ENCODE measurements around the gene CRYBG1.
"Not testable (repeated sequence)": the region's sequence is repeated elsewhere in the genome, so short reads cannot be mapped to it uniquely, and the experiment has no call there.

CRYBG1 gene

DNA sequence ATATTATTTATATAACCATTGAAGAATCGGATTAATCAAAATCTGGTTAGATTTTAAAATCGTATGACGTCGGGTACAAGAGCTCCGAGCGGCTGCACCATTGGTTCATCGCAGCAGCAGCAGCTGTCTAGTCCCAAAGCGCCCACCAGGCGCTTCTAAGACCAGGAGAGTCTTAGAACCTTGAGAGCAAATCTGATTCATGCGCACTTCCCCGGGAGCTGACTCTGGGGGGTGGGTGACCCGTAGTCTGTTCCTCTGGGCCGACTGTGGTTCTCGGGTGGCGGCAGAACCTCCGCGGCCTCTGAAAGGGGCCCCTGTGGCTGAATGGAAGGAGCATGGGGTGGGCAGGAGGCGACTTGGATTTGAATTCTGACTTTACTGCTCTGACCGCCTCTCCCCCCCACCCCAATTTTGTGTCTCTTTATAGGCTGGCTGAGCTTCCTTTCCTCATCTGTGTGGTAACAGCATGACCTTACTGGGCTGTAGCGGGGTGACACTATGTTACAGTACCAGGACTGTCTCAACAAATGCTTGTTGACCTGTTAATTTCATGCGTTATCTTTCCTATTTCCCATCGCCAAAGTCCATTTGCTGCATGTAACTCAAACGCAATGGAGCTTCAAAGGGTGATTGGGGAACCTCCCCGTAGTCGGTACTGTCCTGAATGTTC, 149.0 kb downstream of the CRYBG1 start:
- no peak for DNase-seq (ENCODE audit: low read depth)

DNA sequence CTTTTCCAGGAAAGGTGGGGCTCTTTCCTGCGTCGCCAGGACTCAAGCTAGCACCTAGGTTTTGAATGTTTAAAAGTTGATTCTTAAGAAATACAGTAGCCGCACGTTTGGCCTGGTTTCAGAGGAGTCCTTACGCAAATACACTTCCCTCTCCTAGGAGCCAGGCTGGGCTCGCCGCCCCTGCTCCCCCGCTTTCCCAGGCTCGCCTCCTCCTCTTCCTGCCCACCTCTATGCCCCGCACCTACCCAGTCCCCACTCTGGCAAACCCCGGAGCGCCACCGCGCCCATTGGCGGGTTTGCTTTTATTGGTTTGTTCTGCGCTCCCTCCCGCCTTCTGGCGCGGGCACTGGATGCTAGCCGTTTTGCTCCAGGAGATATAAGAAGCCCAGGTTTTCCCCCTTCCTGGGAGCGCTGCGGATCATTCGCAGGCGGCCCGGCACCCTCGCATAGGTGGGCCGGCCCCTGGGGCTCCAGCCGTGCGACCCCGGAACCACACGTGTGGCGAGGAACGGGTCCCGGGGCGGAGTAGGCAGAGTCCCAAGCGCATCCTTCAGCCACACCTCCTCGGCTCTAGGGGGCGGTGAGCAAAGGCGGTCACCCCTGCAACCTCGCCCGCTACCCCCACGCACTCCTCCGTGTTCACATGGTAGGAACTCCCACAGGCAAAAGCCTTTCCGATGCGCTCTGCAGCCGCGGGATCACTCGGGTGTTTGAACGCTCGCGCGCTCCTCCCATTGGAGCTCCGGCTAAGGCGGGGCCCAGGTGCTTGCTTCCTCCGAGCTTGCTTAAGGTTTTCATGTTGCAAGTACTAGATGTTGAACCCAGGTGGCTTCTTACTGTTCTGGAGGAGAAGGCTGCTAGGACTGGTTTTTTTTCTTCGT, 149.8 kb downstream of the CRYBG1 start:
- DNase-seq (ENCODE audit: low read depth), result peak; percentile 43

DNA sequence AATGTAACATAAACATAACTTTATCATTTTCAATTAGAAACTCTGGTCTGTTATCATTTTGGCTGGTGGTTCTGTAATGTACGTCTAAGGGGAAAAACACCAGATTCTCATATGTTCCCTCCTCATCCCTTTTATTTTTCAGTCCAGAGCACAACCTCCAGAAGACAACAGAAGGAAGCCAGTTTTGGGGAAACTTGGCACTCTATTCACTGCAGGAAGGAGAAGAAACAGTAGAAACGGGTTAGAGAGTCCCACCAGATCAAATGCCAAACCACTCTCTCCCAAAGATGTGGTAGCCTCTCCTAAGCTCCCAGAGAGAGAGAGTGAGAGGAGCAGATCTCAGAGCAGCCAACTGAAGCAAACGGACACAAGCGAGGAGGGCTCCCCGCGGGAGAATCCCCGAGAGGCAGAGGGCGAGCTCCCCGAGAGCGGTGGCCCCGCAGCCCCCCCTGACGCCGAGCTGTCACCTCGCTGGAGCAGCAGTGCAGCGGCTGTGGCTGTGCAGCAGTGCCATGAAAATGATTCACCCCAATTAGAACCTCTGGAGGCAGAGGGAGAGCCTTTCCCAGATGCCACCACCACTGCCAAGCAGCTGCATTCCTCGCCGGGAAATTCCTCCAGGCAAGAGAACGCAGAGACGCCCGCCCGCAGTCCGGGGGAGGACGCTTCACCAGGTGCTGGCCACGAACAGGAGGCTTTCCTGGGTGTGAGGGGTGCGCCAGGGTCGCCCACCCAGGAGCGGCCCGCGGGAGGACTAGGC, 151.0 kb downstream of the CRYBG1 start:
- no peak for DNase-seq (ENCODE audit: low read depth)

DNA sequence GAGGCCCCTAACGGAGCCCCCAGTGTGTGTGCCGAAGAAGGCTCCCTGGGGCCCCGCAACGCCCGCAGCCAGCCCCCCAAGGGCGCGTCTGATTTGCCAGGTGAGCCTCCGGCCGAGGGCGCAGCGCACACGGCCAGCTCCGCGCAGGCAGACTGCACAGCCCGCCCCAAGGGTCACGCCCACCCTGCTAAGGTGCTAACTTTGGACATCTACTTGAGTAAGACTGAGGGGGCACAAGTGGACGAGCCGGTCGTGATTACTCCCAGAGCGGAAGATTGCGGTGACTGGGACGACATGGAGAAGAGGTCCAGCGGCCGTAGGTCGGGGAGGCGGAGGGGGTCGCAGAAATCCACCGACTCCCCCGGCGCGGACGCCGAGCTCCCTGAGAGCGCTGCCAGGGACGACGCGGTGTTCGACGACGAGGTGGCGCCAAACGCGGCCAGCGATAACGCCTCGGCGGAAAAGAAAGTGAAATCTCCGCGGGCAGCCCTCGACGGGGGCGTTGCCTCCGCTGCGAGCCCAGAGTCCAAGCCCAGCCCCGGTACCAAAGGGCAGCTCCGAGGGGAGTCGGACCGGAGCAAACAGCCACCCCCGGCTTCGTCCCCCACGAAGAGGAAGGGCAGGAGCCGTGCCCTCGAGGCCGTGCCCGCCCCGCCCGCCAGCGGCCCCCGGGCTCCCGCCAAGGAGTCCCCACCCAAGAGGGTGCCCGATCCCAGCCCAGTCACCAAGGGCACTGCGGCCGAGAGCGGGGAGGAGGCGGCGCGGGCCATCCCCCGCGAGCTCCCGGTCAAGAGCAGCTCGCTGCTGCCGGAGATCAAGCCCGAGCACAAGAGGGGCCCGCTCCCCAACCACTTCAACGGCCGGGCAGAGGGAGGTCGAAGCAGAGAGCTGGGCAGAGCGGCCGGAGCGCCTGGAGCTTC, 151.8 kb downstream of the CRYBG1 start:
- peak; percentile 62 for DNase-seq (ENCODE audit: low read depth)

DNA sequence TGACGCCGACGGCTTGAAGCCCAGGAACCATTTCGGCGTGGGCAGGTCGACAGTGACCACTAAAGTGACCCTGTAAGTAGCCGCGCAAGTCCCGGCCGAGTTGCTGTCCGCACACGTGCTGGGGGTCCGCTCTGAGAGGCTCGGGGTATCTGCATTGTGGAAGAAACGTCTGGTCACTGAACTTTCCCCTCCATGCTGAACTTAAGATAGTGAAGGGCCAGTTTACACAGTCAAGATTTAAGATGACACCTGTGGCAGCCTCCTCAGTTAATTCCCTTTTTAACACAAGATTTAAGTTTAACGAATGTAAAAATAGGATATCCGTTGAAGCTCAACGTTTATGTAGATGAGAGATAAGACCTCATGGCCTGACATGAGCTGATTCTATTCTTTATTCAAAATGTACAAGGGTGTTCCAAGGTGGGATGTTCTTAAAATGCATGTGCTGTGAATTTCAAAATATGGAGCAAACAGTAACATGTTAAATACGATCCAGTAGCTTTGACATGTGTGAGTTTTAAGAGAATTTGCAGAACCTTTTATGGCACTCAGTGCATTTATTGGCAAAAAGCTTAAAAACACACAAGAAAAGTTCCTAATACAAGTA, 152.6 kb downstream of the CRYBG1 start:
- DNase-seq (ENCODE audit: low read depth), result no peak

DNA sequence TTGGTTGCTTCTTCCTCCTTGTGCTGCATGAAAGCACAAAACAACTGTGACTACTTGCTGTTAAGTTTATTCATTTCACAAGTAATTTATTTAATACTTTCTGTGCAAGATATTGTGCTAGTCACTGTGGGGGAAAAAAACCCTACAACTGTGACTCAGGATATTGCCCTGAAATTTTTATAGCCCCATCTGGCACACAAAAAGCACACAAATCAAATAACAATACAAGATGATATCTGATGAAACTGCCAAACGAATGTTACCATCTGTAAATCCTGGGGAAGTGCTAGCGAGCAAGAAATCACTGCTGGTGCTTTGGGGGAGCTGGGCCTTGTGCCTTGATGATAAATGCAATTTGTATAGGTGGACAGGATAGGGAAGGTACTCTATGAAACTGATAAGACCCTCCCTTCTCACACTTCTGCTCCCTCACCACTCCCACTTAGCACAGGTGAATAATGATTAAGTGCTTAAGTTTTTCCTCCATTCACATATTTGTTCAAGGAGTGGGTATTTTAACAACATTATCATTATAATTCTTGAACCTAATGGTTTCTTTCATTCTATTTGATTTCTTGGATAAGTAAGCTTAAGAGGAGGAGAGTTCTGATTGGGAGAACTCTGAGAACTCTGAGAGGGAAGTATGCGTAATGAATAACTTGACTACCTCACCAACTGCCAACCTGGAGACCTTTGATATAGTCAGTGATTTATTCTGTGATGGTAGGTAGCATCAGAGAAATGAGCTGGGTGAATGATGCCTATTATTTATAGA, 153.5 kb downstream of the CRYBG1 start:
- no peak for DNase-seq (ENCODE audit: low read depth)

DNA sequence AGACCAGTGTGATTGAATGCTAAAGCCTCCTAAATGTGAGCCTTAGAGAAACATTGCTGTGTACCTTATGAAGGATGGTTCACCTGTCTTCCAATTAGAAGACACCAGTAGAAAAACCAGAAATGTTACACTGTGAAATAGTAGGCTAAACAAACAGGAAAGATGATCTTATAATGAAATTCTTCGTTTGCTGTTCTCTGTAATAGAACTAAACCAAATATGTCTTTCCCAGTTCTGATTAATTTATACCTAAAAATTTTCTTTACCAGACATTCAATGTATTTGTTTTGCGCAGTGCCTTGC, 154.0 kb downstream of the CRYBG1 start:
- DNase-seq (ENCODE audit: low read depth), result no peak

DNA sequence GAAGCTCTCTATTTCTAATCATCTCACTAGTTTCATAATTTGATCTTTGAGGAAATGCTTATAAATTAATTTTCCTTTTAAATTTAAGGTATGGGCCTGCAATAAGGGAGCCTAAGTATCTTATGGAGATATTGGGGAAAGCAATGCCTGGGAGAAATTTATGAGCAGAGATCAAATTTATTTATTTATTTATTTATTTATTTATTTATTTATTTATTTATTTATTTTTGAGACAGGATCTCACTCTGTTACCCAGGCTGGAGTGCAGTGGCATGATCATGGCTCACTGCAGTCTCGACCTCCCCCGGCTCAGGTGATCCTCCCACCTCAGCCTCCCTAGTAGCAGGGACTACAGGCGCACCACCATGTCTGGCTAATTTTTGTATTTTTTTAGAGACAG, 155.1 kb downstream of the CRYBG1 start:
- DNase-seq (ENCODE audit: low read depth), result not testable (repeated sequence)

DNA sequence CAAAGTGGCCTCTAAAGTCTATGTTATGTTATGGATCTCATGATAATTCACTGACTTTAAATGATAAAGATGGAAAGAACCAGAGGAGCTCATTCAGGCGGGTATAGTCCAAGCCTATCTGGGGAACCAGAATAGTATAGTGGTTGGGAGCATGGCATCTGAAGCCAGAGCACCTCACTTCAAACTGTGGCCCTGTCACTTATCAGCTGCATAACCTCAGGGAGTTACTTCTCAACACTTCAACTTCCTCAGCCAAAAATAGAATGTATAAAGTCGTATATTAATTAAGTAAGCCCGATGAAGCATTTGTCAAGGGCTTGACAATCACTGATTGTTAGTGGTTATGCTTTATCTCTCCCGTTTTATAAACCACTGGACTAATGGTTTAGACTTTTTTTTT, 156.1 kb downstream of the CRYBG1 start:
- no peak for DNase-seq (ENCODE audit: low read depth)

DNA sequence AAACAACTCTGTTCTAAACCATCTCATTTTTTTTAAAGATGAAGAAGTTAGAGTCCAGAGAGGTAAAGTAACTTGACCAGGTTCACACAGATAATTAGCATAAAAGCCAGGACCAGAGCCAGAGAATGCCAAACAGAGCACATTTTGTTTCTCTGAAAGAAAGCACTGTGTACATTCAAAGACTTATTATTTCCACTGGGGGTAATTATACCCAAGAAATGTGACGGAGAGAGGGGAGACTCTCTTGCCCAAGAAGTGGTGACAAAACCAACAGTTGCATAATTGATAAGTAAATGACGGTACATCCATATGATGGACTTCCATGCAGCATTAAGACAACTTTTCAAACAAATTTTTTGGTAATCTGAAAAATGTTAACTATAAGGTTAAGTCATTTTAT, 157.2 kb downstream of the CRYBG1 start:
- DNase-seq (ENCODE audit: low read depth), result no peak

DNA sequence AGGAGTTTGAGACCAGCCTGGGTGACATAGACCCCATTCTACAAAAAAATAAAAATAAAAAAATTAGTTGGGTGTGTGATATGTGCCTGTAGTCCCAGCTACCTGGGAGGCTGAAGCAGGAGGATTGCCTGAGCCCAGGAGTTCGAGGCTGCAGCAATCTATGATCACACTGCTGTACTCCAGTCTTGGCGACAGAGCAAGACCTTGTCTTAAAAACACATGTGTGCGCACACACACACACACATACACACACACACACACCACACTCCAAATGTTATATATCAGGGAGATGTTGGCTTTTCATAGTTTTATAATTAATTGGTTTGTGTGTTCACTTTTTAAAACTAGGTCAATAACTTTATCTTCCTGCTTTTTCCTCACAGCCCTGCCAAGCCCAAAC, 158.2 kb downstream of the CRYBG1 start:
- DNase-seq (ENCODE audit: low read depth), result no peak

DNA sequence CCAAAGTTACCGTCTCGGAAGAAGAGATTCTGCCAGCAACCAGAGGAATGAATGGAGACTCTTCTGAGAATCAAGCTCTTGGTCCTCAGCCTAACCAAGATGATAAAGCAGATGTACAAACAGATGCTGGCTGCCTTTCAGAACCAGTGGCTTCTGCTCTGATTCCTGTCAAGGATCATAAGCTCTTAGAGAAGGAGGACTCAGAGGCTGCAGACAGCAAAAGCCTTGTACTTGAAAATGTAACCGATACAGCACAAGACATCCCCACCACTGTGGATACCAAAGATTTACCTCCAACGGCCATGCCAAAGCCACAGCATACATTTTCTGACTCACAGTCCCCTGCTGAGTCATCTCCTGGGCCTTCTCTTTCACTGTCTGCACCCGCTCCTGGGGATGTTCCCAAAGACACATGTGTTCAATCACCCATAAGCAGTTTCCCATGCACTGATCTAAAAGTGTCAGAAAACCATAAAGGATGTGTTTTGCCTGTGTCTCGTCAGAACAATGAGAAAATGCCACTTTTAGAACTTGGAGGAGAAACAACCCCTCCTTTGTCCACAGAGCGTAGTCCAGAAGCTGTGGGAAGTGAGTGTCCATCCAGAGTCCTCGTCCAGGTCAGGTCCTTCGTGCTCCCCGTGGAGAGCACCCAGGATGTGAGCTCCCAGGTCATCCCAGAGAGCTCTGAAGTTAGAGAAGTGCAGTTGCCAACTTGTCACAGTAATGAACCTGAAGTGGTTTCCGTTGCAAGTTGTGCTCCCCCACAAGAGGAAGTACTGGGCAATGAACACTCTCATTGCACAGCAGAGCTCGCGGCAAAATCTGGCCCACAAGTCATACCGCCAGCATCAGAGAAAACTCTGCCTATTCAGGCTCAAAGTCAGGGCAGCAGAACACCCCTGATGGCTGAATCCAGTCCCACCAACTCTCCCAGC, 159.2 kb downstream of the CRYBG1 start:
- peak; percentile 60 for DNase-seq (ENCODE audit: low read depth)

DNA sequence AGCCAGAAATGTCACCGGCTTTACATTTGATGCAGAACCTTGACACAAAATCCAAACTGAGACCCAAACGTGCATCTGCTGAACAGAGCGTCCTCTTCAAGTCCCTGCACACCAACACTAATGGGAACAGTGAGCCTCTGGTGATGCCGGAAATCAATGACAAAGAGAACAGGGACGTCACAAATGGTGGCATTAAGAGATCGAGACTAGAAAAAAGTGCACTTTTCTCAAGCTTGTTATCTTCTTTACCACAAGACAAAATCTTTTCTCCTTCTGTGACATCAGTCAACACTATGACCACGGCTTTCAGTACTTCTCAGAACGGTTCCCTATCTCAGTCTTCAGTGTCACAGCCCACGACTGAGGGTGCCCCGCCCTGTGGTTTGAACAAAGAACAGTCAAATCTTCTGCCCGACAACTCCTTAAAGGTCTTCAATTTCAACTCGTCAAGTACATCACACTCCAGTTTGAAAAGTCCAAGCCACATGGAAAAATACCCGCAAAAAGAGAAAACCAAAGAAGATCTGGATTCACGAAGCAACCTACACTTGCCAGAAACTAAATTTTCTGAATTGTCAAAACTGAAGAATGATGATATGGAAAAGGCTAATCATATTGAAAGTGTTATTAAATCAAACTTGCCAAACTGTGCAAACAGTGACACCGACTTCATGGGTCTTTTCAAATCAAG, 160.3 kb downstream of the CRYBG1 start:
- peak; percentile 63 for DNase-seq (ENCODE audit: low read depth)

DNA sequence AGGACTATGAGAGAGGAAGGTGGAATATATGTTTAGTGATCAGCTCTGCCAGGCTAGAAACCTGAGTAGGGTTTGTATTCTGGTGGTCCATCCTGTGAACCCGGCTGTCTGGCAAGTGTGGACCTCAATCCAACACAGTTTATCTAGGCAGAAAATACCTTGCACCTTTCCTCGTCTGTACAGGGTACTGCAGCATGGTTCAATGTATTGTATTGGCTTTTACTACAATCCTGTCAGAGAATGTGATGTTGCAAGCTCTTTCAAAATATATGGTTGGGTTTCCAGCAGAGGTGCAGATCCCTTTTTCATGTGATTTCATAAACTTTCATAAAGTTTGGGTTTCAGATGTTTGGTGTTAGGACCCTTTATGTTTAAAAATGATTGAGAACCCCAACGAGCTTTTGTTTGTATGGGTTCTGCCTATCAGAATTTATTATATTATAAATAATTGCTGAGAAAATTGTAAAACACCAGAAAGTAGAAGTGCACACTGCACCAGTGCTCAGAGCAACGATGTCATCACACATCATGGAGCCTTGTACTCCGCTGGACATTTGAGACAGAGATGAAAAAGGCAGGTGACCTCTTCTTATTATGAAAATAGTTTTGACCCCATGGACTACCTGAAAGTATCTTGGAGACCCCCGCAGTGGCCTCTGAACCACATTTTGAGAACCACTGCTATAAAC, 162.2 kb downstream of the CRYBG1 start:
- DNase-seq (ENCODE audit: low read depth), result no peak

DNA sequence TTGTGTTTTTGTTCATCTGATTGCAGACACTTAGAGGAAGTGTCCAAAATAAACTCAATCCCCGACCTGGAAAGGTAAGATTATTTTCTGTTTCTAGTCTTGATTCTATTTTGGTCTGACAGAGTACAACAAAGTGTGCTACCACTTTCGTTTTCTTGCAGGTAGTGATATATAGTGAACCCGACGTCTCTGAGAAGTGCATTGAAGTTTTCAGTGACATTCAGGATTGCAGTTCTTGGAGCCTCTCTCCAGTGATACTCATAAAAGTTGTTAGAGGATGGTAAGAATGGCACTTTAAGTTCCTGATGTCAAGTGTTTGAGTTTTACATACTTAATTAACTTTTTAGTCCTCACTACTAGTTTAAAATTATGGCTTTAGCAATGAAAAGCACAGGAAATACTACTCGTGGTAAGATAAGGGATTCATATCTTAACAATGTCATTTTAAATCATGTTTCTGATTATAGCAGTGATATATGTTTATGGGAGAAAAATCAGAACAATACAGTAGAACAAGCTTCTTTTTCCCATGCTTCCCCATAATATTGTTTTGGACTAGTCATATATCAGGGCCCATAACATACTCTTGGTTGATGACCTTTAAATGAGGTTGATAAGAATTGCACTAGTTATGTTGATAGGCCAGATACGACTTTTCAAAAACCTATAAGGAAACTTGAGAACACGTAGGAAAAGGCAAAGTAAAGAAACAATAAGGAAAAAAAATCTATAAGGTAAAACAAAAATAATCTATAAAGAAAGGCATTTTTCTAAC, 164.8 kb downstream of the CRYBG1 start:
- DNase-seq (ENCODE audit: low read depth), result no peak

DNA sequence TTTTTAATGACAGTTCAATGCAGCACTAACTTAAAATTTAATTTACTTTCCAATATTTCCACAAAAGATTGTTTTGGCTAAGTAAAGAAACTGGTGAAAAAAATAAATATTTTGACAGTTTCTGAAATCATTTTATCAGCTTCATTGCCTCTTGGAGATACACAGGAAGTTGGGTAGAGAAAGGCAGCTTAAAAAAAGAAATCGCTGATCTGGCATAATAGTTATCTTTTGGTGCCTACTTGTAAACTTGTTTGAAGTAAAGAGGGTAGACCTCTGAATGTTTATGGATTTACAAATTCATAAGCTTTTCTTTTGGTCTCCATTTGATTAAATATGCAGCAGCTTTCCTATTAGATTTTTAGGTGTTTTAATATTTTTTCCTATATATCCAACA, 165.4 kb downstream of the CRYBG1 start:
- DNase-seq (ENCODE audit: low read depth), result no peak

DNA sequence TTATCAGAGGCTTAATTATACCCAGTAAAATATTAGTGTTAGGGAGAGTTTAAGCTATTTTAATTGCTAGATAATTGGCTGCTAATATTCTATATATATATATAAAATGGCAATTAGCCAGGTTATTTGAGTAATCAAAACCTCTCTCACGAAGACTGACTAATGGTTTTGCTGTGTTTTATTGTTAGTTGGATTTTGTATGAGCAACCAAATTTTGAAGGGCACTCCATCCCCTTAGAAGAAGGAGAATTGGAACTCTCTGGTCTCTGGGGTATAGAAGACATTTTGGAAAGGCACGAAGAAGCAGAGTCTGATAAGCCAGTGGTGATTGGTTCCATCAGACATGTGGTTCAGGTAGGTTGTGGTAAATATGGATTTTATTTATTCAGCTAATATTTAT, 166.6 kb downstream of the CRYBG1 start:
- no peak for DNase-seq (ENCODE audit: low read depth)

DNA sequence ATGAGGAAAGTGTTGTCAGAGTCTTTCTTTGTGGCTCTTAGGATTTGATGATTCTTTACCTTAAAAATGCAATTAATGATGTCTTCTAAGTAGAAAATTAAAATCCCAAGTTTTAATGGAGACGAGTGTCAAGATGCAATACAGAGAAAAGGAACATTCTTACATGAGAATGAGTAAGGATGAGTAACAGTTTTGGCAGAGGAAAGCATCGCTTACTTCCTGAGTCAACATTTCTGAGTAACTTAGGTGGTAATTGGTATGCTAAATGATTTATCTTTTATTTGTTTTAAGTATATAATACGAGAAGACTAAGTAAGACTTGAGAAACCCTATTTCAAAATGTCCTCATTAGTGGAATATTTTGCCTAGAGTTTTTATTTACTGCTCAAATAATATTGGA, 167.5 kb downstream of the CRYBG1 start:
- no peak for DNase-seq (ENCODE audit: low read depth)
